HG03439 (cell line): ENCODE data around the gene DUSP2.

Source experiments
- ATAC-seq: cut with Tn5 transposase; IDR thresholded peaks from one replicate; pipeline ENCODE4 v1.9.1; 2021; ENCODE audit warnings: mild to moderate bottlenecking, moderate library complexity; ENCODE audit not compliant: unreplicated experiment

The DUSP2 gene

GRCh38 chr2:96135171-96135570, 10.1 kb downstream of the DUSP2 start:
- ATAC-seq: no peak

- no peak for ATAC-seq
Measured at GRCh38 chr2:96134421-96134820, 10.8 kb downstream of the DUSP2 start.

- no peak for ATAC-seq
Measured at GRCh38 chr2:96131813-96132745, 13.2 kb downstream of the DUSP2 start.

GRCh38 chr2:96131152-96131812, 14.0 kb downstream of the DUSP2 start:
- no peak for ATAC-seq

- no peak for ATAC-seq
Measured at GRCh38 chr2:96130483-96130882, 14.8 kb downstream of the DUSP2 start.

GRCh38 chr2:96129528-96130120, 15.6 kb downstream of the DUSP2 start:
- no peak for ATAC-seq

GRCh38 chr2:96128456-96128855, 16.8 kb downstream of the DUSP2 start:
- ATAC-seq: no peak

GRCh38 chr2:96124406-96125265, 20.6 kb downstream of the DUSP2 start:
- no peak for ATAC-seq

- no peak for ATAC-seq
Measured at GRCh38 chr2:96123936-96124335, 21.3 kb downstream of the DUSP2 start.

- no peak for ATAC-seq
Measured at GRCh38 chr2:96123290-96123689, 21.9 kb downstream of the DUSP2 start.

GRCh38 chr2:96122391-96122790, 22.8 kb downstream of the DUSP2 start:
- no peak for ATAC-seq

- no peak for ATAC-seq
Measured at GRCh38 chr2:96121414-96121813, 23.8 kb downstream of the DUSP2 start.

- no peak for ATAC-seq
Measured at GRCh38 chr2:96120991-96121390, 24.2 kb downstream of the DUSP2 start.

- ATAC-seq: no peak
Measured at GRCh38 chr2:96120091-96120720, 25.0 kb downstream of the DUSP2 start.

GRCh38 chr2:96119389-96119751, 25.9 kb downstream of the DUSP2 start:
- no peak for ATAC-seq

- no peak for ATAC-seq
Measured at GRCh38 chr2:96118698-96119388, 26.4 kb downstream of the DUSP2 start.

GRCh38 chr2:96117701-96118588, 27.3 kb downstream of the DUSP2 start:
- no peak for ATAC-seq

- ATAC-seq: no peak
Measured at GRCh38 chr2:96116879-96117533, 28.2 kb downstream of the DUSP2 start.
